Epidermal melanocyte (primary cell): ENCODE results near the gene TFRC.
"Not testable (repeated sequence)": the region's sequence is repeated elsewhere in the genome, so short reads cannot be mapped to it uniquely, and the experiment has no call there.

Source experiments
- DNase-seq: peaks from one replicate; pipeline ENCODE4 v3.0.0; 2011; ENCODE audit warnings: low spot score; ENCODE audit not compliant: insufficient read length

Gene TFRC

DNA sequence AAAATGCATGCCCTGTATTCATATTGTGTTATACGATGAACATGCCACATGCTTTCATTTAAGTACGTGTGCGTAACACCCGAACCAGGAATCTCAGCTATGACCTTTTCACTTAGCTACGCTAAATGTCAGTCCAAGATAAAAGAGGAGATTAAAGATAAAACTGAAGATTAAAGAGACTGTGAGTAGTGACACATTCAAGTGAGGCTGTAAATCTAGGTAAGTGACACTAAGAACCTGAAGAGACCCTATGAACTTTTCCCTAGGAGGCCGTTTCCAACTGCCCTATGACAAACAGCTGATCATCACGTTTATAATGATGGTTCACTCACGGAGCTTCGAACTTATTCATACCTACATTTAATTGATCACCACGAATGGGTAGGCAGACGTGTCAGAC lies 32.2 kb downstream of the TFRC start:
- no peak for DNase-seq

DNA sequence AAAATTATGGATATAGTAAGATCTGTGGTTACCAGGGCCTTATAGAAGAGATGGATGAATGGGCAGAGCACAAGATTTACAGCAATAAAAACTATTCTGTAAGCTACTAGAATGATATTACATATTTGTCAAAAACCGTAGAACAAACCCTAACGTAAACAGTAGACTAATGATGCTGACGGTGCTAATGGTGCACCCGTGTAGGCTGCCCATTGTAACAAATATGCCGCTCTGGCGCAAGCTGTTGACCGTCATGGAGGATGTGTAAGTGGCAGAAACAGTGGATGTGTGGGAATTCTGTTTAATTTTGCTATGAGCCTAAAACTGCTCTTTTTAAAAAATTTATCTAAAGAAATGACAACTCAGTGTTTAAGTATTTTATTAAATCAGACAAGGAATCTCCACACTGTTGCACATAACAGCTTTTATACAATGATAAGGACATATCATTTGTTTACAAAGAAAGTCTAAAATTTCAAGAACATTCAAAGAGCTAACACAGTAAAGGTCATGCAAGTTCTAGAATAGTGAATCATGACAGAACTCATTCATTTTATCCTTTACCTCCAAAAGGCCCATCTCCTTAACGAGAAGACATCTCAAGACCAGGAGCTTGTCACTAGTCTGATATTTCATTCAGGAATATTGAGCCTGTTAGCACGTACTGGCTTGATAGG lies 32.8 kb downstream of the TFRC start:
- no peak for DNase-seq

DNA sequence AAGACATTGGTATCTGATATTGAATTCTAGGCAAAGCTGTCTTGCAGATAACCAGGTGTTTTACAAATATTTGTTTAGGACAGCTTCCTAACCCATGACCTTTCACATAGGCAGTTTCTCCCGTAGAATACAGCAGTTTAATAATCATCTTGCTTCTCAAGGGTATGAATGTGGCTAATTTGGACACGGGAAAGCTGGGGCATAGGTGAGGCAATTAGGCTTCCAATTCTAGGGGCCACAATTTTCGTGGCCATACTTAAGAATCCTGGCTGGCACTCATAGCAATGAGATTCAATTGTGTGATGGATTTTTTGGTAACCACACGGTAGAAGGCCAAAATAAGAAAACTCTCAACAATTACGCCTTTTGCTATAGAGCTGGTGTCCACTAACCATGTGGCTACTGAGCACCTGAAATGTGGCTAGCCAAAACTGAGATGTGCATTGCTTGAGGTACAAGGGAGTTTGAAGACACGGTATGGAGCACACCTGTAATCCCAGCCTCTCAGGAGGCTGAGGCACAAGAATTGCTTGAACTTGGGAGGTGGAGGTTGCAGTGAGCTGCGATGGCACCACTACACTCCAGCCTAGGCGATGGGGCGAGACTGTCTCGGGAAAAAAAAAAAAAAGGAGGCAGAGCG lies 34.4 kb downstream of the TFRC start:
- DNase-seq: no peak

DNA sequence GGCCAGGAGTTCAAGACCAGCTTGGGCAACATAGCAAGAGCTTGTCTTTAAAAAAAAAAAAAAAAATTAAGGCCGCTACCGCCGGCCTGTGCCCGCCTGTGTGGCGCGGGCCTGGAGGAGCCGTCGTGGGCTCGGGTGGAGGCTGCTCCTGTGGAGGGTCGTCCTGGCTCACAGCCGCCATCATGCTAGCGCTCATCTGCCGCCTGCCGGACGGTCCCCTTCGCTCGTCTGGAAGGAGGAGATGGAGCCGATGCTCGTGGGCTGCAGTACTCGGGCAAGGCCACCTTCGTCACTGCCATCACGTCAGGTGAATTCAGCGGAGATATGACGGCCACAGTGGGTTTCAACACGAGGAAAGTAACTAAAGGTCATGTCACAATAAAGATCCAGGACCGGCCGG lies 37.4 kb downstream of the TFRC start:
- no peak for DNase-seq

DNA sequence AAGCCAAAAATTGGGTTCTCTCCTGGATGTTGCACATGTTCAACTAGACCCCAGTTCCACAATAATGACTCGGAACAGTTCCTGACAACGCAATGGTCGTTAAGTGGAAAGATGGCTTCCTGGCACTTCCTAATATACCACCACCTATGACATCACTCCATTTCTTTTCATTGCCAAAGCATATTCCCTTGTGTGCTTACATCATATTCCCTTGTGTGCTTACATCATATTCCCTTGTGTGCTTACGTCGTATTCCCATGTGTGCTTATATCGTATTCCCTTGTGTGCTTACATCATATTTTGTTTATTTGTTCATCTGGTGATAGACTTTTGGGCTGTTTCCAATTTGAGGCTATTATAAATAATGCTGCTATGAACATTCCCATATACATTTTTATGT lies 39.2 kb downstream of the TFRC start:
- DNase-seq: no peak

DNA sequence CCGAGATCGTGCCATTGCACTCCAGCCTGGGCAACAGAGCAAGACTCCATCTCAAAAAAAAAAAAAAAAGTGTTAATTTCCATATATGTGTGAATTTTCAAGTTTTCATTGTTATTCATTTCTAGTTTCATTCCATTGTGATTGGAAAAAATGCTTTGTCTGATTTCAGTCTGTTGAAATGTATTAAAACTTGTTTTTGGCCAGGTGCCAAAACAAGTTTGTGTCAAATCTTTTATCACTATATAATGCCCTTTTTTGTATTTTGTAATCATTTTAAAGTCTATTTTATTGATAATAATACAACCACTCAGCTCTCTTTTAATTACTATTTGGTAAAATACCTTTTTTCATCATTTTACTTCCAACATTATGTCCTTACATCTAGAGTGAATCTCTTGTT lies 42.5 kb downstream of the TFRC start:
- no peak for DNase-seq

DNA sequence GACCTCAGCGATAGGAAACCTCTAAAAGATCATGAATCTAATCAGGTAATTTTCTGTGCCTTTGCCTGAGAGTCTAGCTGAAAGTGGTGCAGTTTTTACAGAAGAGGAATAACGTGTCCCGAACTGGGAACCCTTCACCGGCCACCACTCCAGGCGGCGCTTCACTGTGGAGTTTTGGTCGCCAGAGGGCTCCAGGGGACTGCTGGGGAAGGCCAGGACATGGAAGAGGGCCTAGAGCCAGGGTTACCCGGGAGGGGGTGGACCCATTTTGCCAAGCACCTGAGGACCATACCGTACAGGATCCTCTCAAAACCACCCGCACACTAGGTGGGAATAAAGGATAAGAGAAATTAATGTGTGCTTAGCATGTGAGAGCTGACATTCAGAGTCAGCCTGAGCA lies 55.8 kb downstream of the TFRC start:
- DNase-seq: not testable (repeated sequence)

DNA sequence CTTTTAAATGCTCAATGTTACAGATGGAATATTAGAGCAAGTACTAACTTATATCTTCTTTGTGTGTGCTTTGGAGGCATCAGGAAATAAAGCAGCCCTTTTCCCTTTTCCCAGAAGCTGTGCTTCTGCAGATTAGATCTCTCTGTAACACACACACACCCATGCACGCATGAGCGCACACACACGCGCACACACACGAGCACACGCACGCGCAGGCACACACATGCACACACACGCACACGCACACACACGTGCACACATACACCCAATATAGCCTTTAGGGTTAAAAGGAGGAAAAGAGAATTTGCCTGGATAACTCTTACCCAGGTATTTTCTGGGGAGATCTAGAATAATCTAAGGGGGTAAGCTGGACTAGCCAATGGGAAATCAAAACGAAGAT lies 56.9 kb downstream of the TFRC start:
- DNase-seq: no peak

DNA sequence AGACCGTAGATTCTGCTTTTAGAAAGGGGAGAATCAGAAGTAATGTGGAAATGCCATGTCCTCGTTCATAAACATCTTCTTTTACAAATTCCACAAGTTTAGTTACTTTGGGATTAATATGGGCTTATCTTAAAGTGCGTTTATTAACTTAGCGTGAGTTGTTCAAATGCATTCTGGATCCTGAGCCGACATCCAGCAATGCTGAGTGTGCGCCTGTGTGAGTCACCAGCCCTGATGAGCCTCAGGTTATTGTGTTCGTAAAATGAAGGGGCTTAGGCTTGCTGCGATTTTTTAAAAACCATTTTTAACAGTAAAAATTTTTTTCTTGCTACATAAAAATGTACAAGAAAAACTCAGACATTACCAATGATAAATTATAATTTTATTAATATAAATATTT lies 57.9 kb downstream of the TFRC start:
- DNase-seq: no peak

DNA sequence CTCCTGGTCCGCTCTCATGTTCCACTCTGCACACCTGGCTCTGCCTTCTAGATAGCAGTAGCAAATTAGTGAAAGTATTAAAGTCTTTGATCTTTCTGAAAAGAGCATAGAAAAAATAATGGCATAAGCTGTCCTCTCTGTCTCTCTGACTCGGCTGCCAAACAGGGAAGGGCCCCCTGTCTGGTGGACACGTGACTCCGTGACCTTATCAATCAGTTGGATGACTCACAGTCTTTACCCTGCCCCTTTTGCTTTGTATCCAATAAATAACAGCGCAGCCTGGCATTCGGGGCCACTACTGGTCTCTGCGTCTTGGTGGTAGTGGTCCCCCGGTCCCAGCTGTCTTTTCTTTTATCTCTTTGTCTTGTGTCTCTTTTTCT lies 59.4 kb downstream of the TFRC start:
- DNase-seq: not testable (repeated sequence)

DNA sequence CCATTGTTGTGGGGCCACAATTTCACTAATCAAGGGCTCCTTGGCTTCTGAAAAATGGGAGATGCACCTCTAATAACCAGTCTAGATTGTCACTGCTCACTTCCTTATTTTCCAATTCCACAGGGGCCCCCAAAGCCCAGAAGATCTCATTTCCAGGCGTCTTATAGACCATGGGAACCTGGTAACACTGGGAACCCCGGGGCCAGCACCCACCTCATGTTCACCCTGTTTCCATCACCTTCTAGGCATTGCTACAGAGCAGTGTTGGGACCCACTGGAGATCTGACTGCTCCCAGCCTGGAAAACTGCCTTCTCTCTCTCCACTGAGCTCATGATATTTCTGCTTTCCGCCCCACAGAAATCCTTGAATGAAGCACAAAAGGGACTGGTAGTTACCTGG lies 61.5 kb downstream of the TFRC start:
- DNase-seq: no peak

DNA sequence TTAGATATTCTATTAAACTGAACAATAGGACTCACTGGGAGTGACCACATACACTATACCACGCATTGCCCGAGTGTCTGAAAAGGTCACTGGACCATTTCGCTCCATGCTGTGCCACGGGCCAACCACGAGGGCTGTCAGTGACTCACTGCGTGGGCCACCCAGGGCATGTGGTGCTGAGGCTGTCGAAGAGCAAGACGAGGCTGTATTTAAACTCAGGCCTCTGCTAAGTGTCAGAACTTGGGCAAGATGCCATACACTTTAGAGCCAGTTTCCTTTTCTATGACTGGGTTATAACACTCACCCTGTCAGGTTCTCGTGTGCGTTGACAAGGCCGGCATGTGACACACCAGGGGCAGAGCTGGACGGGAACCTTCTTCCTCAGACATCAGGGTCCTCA lies 62.3 kb downstream of the TFRC start:
- not testable (repeated sequence) for DNase-seq

DNA sequence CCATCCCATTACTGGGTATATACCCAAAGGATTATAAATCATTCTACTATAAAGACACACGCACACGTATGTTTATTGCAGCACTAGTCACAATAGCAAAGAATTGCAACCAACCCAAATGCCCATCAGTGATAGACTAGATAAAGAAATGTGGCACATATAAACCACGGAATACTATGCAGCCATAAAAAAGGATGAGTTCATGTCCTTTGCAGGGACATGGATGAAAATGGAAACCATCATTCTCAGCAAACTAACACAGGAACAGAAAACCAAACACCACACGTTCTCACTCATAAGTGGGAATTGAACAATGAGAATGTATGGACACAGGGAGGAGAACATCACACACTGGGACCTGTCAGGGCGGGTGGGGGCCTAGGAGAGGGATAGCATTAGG lies 63.7 kb downstream of the TFRC start:
- not testable (repeated sequence) for DNase-seq

DNA sequence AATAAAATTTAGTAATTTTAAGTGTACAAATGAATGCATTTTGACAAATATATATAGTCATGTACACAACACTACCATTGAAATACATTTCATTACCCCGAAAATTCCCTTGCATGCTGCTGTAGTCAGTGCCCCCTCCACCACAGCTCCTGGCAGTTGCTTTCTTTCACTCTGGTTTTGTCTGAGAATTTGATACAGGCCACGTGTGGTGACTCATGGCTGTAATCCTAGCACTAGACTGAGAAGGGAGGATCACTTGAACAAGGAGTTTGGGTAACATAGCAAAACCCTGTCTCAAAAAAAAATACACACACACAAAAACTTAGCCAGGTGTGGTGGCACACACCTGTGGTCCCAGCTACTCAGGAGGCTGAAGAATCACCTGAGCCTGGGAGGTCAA lies 65.4 kb downstream of the TFRC start:
- DNase-seq: no peak

DNA sequence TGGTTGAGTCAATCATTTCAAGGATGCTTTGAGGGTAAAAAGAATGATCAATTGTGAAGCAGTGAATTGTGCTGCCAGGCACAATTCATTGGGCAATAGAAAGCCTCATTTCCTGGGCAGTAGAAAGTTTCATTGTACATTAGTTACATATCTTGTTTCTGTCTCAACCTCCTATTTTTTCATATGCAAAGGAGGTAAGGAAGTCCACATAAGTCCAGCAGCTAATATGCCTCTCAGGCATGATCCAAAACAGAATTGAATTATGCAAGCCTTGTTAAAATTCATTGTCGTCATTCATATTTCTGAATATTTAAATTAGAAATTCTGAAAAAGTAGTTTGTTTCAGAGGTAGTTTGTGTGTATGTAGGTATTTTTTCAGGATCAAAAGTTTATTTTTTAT lies 65.8 kb downstream of the TFRC start:
- DNase-seq: no peak

DNA sequence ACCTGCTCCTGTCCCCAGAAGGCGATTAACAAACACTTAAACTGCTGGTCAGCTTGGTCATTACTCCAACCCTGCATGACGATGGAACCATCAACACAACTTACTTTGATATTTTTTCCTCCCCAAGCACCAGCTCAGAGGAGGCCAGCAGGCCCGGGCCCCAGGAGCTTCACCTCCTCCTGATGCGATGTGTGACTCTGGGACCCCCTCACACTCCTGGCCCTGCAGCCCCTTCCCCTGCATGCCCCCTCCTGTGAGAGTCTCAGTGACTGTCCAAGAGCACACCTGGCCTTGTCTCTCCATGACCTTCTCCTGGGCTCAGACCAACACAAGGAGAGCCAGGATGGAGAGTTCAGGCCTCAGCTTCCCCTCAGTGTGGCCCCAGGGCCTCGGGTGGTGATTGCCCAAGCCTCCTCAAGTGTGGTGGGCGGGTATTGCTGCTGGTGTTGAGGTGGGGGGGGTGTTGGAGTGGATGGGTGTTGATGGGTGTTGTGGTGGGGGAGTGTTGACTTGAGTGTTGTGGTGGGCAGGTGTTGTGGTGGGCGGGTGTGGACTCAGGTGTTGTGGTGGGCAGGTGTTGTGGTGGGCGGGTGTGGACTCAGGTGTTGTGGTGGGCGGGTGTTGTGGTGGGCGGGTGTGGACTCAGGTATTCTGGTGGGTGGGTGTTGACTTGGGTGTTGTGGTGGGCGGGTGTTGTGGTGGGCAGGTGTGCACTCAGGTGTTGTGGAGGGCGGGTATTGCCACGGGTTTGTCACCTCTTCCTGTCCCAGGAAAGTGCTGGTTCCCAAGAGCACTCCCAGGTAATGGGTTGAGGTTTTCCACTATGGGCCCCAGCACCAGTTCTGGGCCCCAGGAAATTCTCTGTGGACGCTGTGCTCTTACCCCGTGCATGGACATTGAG lies 68.1 kb downstream of the TFRC start:
- DNase-seq: no peak

DNA sequence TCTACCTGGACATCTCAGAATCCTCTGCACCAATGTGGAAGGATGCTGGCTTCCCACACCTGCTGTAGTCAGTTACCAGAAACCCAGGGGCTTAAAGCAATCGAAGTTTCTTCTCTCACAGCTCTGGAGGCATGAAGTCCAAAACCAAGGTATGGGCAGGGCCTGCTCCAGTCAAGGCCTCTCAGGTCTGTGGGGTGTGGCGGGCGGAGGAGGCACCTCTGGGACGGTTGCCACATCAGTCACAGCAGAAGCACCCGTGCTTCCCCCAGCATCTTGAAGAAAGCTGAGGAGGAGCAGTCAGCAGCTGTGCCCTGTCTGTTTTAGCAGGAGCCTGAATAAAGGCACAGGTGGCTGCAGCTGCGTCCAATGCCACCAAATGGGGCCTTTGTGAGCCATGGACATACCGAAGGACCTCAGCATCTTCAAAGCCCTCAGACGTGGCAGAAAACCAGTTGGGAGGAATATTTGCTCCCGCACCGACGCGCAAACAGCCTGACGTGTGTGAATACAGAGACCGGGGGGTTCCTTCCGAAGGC lies 68.9 kb downstream of the TFRC start:
- no peak for DNase-seq

DNA sequence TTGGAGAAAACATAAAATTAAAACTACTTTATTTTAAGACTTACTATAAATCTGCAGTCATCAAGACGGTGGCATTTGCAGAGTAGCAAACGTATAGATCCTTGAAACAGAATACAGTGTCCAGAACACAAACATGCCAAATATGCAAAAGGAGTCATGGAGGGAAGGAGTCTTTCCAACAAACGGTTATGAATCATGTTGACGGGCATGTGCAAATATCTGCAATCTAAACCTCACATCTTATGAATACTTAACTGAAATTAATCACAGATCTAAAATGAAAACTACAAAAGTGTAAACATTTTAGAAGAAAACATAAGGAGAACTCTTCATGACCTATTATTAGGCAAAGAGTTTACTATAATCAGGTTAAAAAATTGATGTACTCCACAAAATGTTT lies 69.4 kb downstream of the TFRC start:
- no peak for DNase-seq

DNA sequence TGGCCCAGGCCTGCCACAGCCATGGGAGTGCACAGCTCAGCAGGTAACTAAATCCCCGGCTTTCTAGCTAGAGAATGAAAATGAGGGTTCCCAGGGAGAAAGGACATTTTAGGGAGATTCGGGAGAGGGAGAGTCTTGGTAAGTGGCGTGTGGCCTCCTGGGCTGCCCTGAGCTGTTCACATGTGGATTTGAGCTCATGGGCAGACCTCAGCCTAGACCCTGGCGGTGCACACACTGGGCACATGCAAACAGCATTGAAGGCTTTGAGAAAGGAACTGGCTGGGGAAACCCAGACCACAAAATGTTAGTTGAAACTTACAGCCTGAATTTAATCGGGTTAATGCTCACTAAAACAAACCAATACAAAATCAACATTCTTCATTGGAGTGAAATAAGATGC lies 72.4 kb downstream of the TFRC start:
- DNase-seq: no peak

DNA sequence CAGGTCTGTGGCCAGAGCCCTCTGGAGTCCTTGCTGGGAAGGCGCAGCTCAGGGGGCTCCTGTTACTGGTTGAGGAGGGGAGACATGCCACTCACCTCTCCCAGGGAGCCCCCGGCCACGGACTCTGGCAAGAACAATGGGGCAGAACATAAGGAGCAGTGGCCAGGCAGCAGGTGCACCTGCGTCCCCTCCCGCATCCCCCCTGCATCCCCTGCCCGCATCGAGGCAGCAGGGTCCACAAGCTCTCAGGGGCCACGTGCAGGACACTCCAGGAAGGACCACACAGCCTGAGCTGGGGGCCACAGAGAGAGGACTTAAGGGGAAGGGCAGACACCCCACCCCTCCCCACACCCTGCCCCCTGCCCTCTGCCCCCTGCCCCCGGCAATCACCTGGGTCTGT lies 73.0 kb downstream of the TFRC start:
- no peak for DNase-seq

DNA sequence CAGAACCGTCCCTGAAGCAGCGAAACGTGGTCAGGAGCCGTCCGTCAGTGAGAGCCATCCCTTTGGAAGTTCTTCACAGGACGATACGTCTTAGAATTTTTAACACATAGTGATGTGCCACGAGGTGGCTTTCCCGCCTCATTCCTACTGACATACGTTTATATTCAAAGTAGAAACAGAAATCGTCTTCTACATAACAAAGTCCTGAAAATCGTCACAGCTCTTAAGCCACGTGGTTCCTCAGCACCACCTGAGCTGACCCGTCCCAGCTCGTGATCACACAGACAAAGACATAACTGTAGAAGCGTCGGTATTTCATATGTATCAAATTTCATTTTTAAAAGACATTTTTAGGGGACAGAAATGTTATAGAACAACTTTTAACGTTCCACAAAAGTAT lies 73.5 kb downstream of the TFRC start:
- no peak for DNase-seq

DNA sequence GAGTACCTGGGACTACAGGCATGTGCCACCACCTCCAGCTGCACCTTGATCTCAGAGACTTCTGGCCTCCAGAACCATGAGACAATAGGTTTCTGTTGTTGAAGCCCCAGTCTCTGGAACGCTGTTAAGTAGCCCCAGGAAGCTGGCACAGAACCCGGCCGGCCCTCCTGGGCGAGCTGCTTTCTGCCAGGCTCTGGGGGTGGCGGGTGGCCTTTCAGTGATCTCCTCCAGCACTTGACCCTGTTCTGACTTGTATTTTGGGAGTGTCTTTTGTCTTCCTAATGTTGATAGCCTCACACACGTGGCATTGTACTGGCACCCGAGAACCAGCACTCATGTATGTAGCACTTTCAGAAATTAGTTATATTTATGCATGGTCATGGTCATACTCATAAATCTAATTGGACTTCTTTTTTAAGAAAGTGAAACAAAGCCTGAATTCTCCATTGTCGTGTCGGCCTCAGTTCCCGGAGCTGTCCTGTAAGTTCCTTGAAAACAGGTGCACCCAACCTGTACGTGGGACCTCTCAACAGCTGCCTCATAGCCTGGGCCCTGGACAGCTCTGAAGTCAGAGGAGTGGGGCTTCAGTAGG lies 74.0 kb downstream of the TFRC start:
- no peak for DNase-seq
